Peyer's patch (tissue), 4 donors: ENCODE measurements around the gene MCU. TPM values are rescaled to one million over a fixed set of nuclear protein-coding genes. Genes with fewer than 3 reads are reported as not detected.
"Not testable (repeated sequence)": the region's sequence is repeated elsewhere in the genome, so short reads cannot be mapped to it uniquely, and the experiment has no call there.

Experiments
- DNase-seq, 3 donors: peaks; one replicate each; pipeline ENCODE4 v3.0.0-alpha.2; 2017 to 2019
- H3K27ac ChIP-seq, 4 donors: fragments of 200-600 bp; sonication (generic); one replicate each; pipeline ENCODE4 v1.5.1; 2016 to 2019
- H3K27me3 ChIP-seq, 2 donors: fragments of 200-600 bp; sonication (generic); one replicate each; pipeline ENCODE4 v1.5.1; 2019
- H3K36me3 ChIP-seq, 3 donors: fragments of 200-600 bp; sonication (generic); one replicate each; pipeline ENCODE4 v1.5.1; 2016 to 2019
- H3K4me1 ChIP-seq, 4 donors: fragments of 200-600 bp; sonication (generic); one replicate each; pipeline ENCODE4 v1.5.1; 2016 to 2019
- H3K4me3 ChIP-seq, 4 donors: fragments of 200-600 bp; sonication (generic); 1 replicate in 3 of 4; 2 replicates in 1 of 4; pipeline ENCODE4 v1.5.1; 2016 to 2019; ENCODE audit warnings: mild to moderate bottlenecking in 1 of 4
- H3K9me3 ChIP-seq, 4 donors: fragments of 200-600 bp; sonication (generic); one replicate each; pipeline ENCODE4 v1.5.1; 2016 to 2019; ENCODE audit warnings: mild to moderate bottlenecking in 1 of 4
- CTCF ChIP-seq, 6 experiments: fragments of 450-650 bp in 4 of 6; fragments of 200-600 bp in 2 of 6; sonication (generic) in 1 of 6; IDR thresholded peaks; one replicate each; pipeline ENCODE4 v1.5.1; 2017 to 2019; ENCODE audit warnings: antibody characterized with exemption in 6 of 6, mild to moderate bottlenecking in 3 of 6, moderate library complexity in 1 of 6
- POLR2A ChIP-seq, 2 donors: fragments of 450-650 bp; IDR thresholded peaks; one replicate each; pipeline ENCODE4 v1.5.1; 2017; ENCODE audit warnings: antibody characterized with exemption in 2 of 2, mild to moderate bottlenecking in 2 of 2, moderate library complexity in 2 of 2
- total RNA-seq, 4 donors: library from RNA; depleted of rRNA; stranded (reverse); fragments of >200 nt; gene quantifications; one replicate each; pipeline ENCODE4 v1.1.0, GENCODE V29; 2016

The MCU gene
- total RNA-seq, 4 donors from 2014 or later: 44.6 to 65.8 (median 52.9) TPM

- Histone ChIP-seq H3K36me3 (no peaks in the 10 kb centered on the region), H3K4me1 (no peaks in the 10 kb centered on the region), H3K27me3 (no peaks in the 10 kb centered on the region), H3K27ac (no peak overlapping the region), H3K4me3 (no peak overlapping the region), H3K9me3 (no peaks in the 10 kb centered on the region)
- no peak for DNase-seq
- TF ChIP-seq CTCF (IDR thresholded peaks at IDR 0.05) (peak in 2 of 6 experiments; percentile 7 to 8), POLR2A (IDR thresholded peaks at IDR 0.05) (no peak)
Observed at GRCh38 chr10:72661431-72661830, 30.5 kb upstream of the MCU start.

DNA sequence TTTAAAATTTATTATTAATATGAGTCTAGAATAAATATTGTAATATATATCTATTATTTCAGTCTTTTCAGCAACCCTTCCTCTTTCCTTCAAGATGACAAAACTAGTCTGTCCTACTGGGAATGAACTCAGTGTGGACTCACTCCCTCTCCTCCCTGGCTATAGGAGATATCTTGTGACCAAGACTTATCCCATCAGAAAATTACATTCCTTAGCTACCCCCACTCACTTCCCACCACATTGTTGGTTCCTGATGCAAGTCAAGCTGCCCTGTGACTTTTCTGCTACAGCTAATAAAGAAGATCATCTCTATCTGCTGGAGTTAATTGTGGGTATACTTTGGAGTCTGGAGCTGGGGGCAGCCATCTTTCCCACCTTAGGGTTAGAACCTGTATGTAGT, 28.0 kb upstream of the MCU start:
- no peak for DNase-seq
- Histone ChIP-seq H3K4me1 (no peaks in the 10 kb centered on the region), H3K4me3 (no peak overlapping the region), H3K9me3 (no peaks in the 10 kb centered on the region), H3K27ac (no peak overlapping the region), H3K36me3 (no peaks in the 10 kb centered on the region), H3K27me3 (no peaks in the 10 kb centered on the region)
- no peak for TF ChIP-seq CTCF (IDR thresholded peaks at IDR 0.05)
- TF ChIP-seq POLR2A (IDR thresholded peaks at IDR 0.05): no peak

GRCh38 chr10:72665925-72666324, 26.0 kb upstream of the MCU start:
- no peak overlapping the region for H3K27ac ChIP-seq
- no peak for DNase-seq
- no peak for TF ChIP-seq CTCF (IDR thresholded peaks at IDR 0.05)
- no peak for TF ChIP-seq POLR2A (IDR thresholded peaks at IDR 0.05)

GRCh38 chr10:72667207-72667864, 24.6 kb upstream of the MCU start:
- Histone ChIP-seq H3K27me3 (no peaks in the 10 kb centered on the region), H3K4me3 (no peak overlapping the region), H3K4me1 (no peaks in the 10 kb centered on the region), H3K36me3 (no peaks in the 10 kb centered on the region), H3K27ac (no peak overlapping the region), H3K9me3 (no peaks in the 10 kb centered on the region)
- no peak for DNase-seq
- TF ChIP-seq POLR2A (IDR thresholded peaks at IDR 0.05): no peak
- no peak for TF ChIP-seq CTCF (IDR thresholded peaks at IDR 0.05)

More at GRCh38 chr10:72665925-72666324, 26.0 kb upstream of the MCU start:
- no peaks in the 10 kb centered on the region for H3K36me3 ChIP-seq
- no peaks in the 10 kb centered on the region for H3K9me3 ChIP-seq
- no peak overlapping the region for H3K4me3 ChIP-seq
- H3K27me3 ChIP-seq: no peaks in the 10 kb centered on the region
- H3K4me1 ChIP-seq: no peaks in the 10 kb centered on the region

GRCh38 chr10:72673280-72673679, 18.7 kb upstream of the MCU start:
- Histone ChIP-seq H3K4me1 (peaks cover 0 to 5% (median 0%) of the 10 kb centered on the region in 4 donors), H3K36me3 (no peaks in the 10 kb centered on the region), H3K4me3 (no peak overlapping the region), H3K9me3 (no peaks in the 10 kb centered on the region), H3K27ac (no peak overlapping the region), H3K27me3 (no peaks in the 10 kb centered on the region)
- DNase-seq: no peak
- TF ChIP-seq CTCF (IDR thresholded peaks at IDR 0.05) (no peak), POLR2A (IDR thresholded peaks at IDR 0.05) (no peak)

- H3K4me1 ChIP-seq, H3K9me3 ChIP-seq, H3K27ac ChIP-seq, DNase-seq, H3K4me3 ChIP-seq, H3K36me3 ChIP-seq, H3K27me3 ChIP-seq: not testable (repeated sequence)
Observed at GRCh38 chr10:72674174-72674573, 17.8 kb upstream of the MCU start.
